DOHH2 (cell line): ENCODE results near the gene FLYWCH1.

Source experiments
- H3F3A ChIP-seq: fragments of 200-600 bp; sonication (generic), shearing (Covaris generic); 2 replicates; pipeline ENCODE4 v1.6.0; 2016; ENCODE audit warnings: antibody characterized with exemption, mild to moderate bottlenecking; ENCODE audit not compliant: control insufficient read depth, insufficient read depth
- H3K27ac ChIP-seq: fragments of 200-600 bp; sonication (generic); 2 replicates; pipeline ENCODE4 v1.5.1; 2014; ENCODE audit warnings: low read depth, mild to moderate bottlenecking, low read length, moderate library complexity
- H3K27me3 ChIP-seq: fragments of 200-600 bp; sonication (generic); 2 replicates; pipeline ENCODE4 v1.6.1; 2014; ENCODE audit warnings: mild to moderate bottlenecking, low read length, mixed read lengths; ENCODE audit not compliant: control insufficient read depth
- H3K36me3 ChIP-seq: fragments of 200-600 bp; sonication (generic); 2 replicates; pipeline ENCODE4 v1.6.1; 2014; ENCODE audit warnings: mild to moderate bottlenecking, low read length, moderate library complexity, mixed read lengths; ENCODE audit not compliant: control insufficient read depth
- H3K4me1 ChIP-seq: fragments of 200-600 bp; sonication (generic); 2 replicates; pipeline ENCODE4 v1.6.1; 2014; ENCODE audit warnings: mild to moderate bottlenecking, low read length, mixed read lengths; ENCODE audit not compliant: control insufficient read depth
- H3K4me2 ChIP-seq: fragments of 200-600 bp; sonication (generic); 2 replicates; pipeline ENCODE4 v1.6.0; 2014; ENCODE audit warnings: mild to moderate bottlenecking, low read length, moderate library complexity
- H3K4me3 ChIP-seq: fragments of 200-600 bp; sonication (generic); 2 replicates; pipeline ENCODE4 v1.5.1; 2014; ENCODE audit warnings: mild to moderate bottlenecking, low read length, mixed read lengths
- H3K79me2 ChIP-seq: fragments of 200-600 bp; sonication (generic); 2 replicates; pipeline ENCODE4 v1.6.1; 2014; ENCODE audit warnings: mild to moderate bottlenecking, low read length, mixed read lengths; ENCODE audit not compliant: control insufficient read depth
- H3K9me2 ChIP-seq: fragments of 200-600 bp; sonication (generic); replicated peaks from 2 replicates; pipeline ENCODE4 v1.6.1; 2014; ENCODE audit warnings: mild to moderate bottlenecking, low read length, mixed read lengths; ENCODE audit not compliant: control insufficient read depth
- H3K9me3 ChIP-seq: fragments of 200-600 bp; sonication (generic); 2 replicates; pipeline ENCODE4 v1.6.1; 2014; ENCODE audit warnings: antibody characterized with exemption, low read length, mixed read lengths; ENCODE audit not compliant: control insufficient read depth, insufficient read depth
- H4K20me1 ChIP-seq: fragments of 200-600 bp; sonication (generic); 2 replicates; pipeline ENCODE4 v1.6.0; 2014; ENCODE audit warnings: low read depth, mild to moderate bottlenecking, antibody characterized with exemption, low read length, moderate library complexity; ENCODE audit not compliant: control insufficient read depth, insufficient read depth
- CTCF ChIP-seq: fragments of 200-600 bp; sonication (generic); IDR thresholded peaks from one replicate; pipeline ENCODE4 v1.5.1; 2014; ENCODE audit warnings: antibody characterized with exemption, mild to moderate bottlenecking, low read depth, low read length; ENCODE audit not compliant: poor library complexity, severe bottlenecking
- EZH2phosphoT487 ChIP-seq: fragments of 200-600 bp; sonication (generic); IDR thresholded peaks from 2 replicates; pipeline ENCODE4 v1.6.1; 2017; ENCODE audit warnings: borderline replicate concordance, mild to moderate bottlenecking, antibody characterized with exemption, low read length, moderate library complexity, mixed read lengths

FLYWCH1 gene

GRCh38 chr16:2897110-2897509 lies 14.6 kb upstream of the FLYWCH1 start:
- H3K27ac ChIP-seq: no peak overlapping the region
- no peak for TF ChIP-seq CTCF
- no peak for TF ChIP-seq EZH2phosphoT487
- H3F3A ChIP-seq: no peaks in the 10 kb centered on the region
- H3K4me3 ChIP-seq: no peak overlapping the region
- H3K9me3 ChIP-seq: no peaks in the 10 kb centered on the region
- H3K79me2 ChIP-seq: no peaks in the 10 kb centered on the region
- H3K4me2 ChIP-seq: no peak overlapping the region
- H4K20me1 ChIP-seq: no peaks in the 10 kb centered on the region
- no peaks in the 10 kb centered on the region for H3K9me2 ChIP-seq
- peaks cover 9% of the 10 kb centered on the region for H3K4me1 ChIP-seq
- no peaks in the 10 kb centered on the region for H3K27me3 ChIP-seq
- H3K36me3 ChIP-seq: no peaks in the 10 kb centered on the region

GRCh38 chr16:2898831-2899563 lies 12.7 kb upstream of the FLYWCH1 start:
- H3K4me2 ChIP-seq: no peak overlapping the region
- H3K9me2 ChIP-seq: no peaks in the 10 kb centered on the region
- H3K9me3 ChIP-seq: no peaks in the 10 kb centered on the region
- no peak overlapping the region for H3K4me3 ChIP-seq
- no peaks in the 10 kb centered on the region for H4K20me1 ChIP-seq
- H3K27me3 ChIP-seq: no peaks in the 10 kb centered on the region
- no peaks in the 10 kb centered on the region for H3K36me3 ChIP-seq
- H3F3A ChIP-seq: no peaks in the 10 kb centered on the region
- no peaks in the 10 kb centered on the region for H3K79me2 ChIP-seq
- no peak for TF ChIP-seq CTCF
- no peak for TF ChIP-seq EZH2phosphoT487
- no peak overlapping the region for H3K27ac ChIP-seq
- peaks cover 14% of the 10 kb centered on the region for H3K4me1 ChIP-seq

- TF ChIP-seq CTCF: no peak
- TF ChIP-seq EZH2phosphoT487: no peak
- no peaks in the 10 kb centered on the region for H3K9me3 ChIP-seq
- no peaks in the 10 kb centered on the region for H3K36me3 ChIP-seq
Measured at GRCh38 chr16:2899564-2900072, 12.1 kb upstream of the FLYWCH1 start.

More at GRCh38 chr16:2899564-2900072, 12.1 kb upstream of the FLYWCH1 start:
- no peaks in the 10 kb centered on the region for H3K9me2 ChIP-seq
- H3K4me1 ChIP-seq: peaks cover 16% of the 10 kb centered on the region
- H3K27me3 ChIP-seq: no peaks in the 10 kb centered on the region
- H3K27ac ChIP-seq: no peak overlapping the region
- no peak overlapping the region for H3K4me3 ChIP-seq
- no peaks in the 10 kb centered on the region for H4K20me1 ChIP-seq
- H3K79me2 ChIP-seq: no peaks in the 10 kb centered on the region
- no peaks in the 10 kb centered on the region for H3F3A ChIP-seq
- no peak overlapping the region for H3K4me2 ChIP-seq
